IMR-90 (cell line): Measurements from ENCODE around the gene HYAL3. TPM values are rescaled to one million over a fixed set of nuclear protein-coding genes. Genes with fewer than 3 reads are reported as not detected.
"Not testable (repeated sequence)": the region's sequence is repeated elsewhere in the genome, so short reads cannot be mapped to it uniquely, and the experiment has no call there.

ENCODE experiments used
- ATAC-seq: fragments of 200-7000 bp; cut with Tn5 transposase; 2 replicates; pipeline ENCODE4 v1.9.1; 2020; ENCODE audit warnings: low read depth, mild to moderate bottlenecking, moderate library complexity
- BruUV-seq: library from RNA; stranded (reverse); fragments of 400-500 nt; replicated peaks from 2 replicates; lab custom pipeline; 2021; lab: Mats Ljungman, UMichigan
- CTCF ChIA-PET: fragments of 300-600 bp; formaldehyde crosslinking; extraction: SDS; loops from one replicate; lab custom pipeline; 2021; ENCODE audit warnings: antibody characterized with exemption; lab: Yijun Ruan, JAX
- POLR2A ChIA-PET: fragments of 300-600 bp; sonication (Branson Sonifier 250); formaldehyde crosslinking; loops from one replicate; lab custom pipeline; 2022; ENCODE audit warnings: antibody characterized with exemption; ENCODE audit not compliant: unreplicated experiment; lab: Charles Lee
- DNase-seq: peaks from one replicate; pipeline ENCODE4 v3.0.0; 2013
- H2AFZ ChIP-seq: replicated peaks from 2 replicates; pipeline ENCODE3; 2013; ENCODE audit warnings: low read length, mild to moderate bottlenecking; ENCODE audit not compliant: poor library complexity
- H2AK5ac ChIP-seq: 2 replicates; pipeline ENCODE4 v1.6.1; 2013; ENCODE audit warnings: low read depth, low read length, inconsistent platforms
- H2AK9ac ChIP-seq: replicated peaks from 2 replicates; pipeline ENCODE3; 2013; ENCODE audit warnings: mild to moderate bottlenecking, low read depth, low read length, moderate library complexity; ENCODE audit not compliant: poor library complexity
- H2BK120ac ChIP-seq: 2 replicates; pipeline ENCODE4 v1.6.1; 2013; ENCODE audit warnings: low read depth, low read length, inconsistent platforms
- H2BK15ac ChIP-seq: 3 replicates; pipeline ENCODE4 v1.6.1; 2013; ENCODE audit warnings: low read depth, low read length, inconsistent platforms
- H2BK20ac ChIP-seq: 2 replicates; pipeline ENCODE4 v1.6.1; 2013; ENCODE audit warnings: low read depth, mild to moderate bottlenecking, inconsistent platforms, low read length, moderate library complexity
- H2BK5ac ChIP-seq: 2 replicates; pipeline ENCODE4 v1.6.1; 2013; ENCODE audit warnings: mild to moderate bottlenecking, low read depth, low read length, inconsistent platforms; ENCODE audit not compliant: poor library complexity, severe bottlenecking
- H3K14ac ChIP-seq: replicated peaks from 2 replicates; pipeline ENCODE4 v1.6.1; 2013; ENCODE audit warnings: low read depth, low read length, inconsistent platforms
- H3K18ac ChIP-seq: 2 replicates; pipeline ENCODE4 v1.6.1; 2013; ENCODE audit warnings: low read depth, low read length, control low read depth
- H3K23ac ChIP-seq: 2 replicates; pipeline ENCODE4 v1.6.1; 2013; ENCODE audit warnings: low read depth, low read length, inconsistent platforms
- H3K27ac ChIP-seq: 2 replicates; pipeline ENCODE4 v1.5.1; 2013; ENCODE audit warnings: mild to moderate bottlenecking, control low read depth, low read length; ENCODE audit not compliant: insufficient read depth
- H3K27me3 ChIP-seq: 2 replicates; pipeline ENCODE4 v1.6.1; 2013; ENCODE audit warnings: low read length; ENCODE audit not compliant: control insufficient read depth, insufficient read depth
- H3K36me3 ChIP-seq: 2 replicates; pipeline ENCODE4 v1.6.1; 2013; ENCODE audit warnings: low read length, mixed read lengths; ENCODE audit not compliant: control insufficient read depth, insufficient read depth
- H3K4ac ChIP-seq: 2 replicates; pipeline ENCODE4 v1.6.1; 2013; ENCODE audit warnings: low read depth, low read length, inconsistent platforms
- H3K4me1 ChIP-seq: 2 replicates; pipeline ENCODE4 v1.6.1; 2013; ENCODE audit warnings: low read length, mixed read lengths; ENCODE audit not compliant: control insufficient read depth, insufficient read depth
- H3K4me2 ChIP-seq: 2 replicates; pipeline ENCODE4 v1.6.1; 2013; ENCODE audit warnings: low read depth, mild to moderate bottlenecking, control low read depth, low read length, moderate library complexity
- H3K4me3 ChIP-seq: 2 replicates; pipeline ENCODE4 v1.5.1; 2013; ENCODE audit warnings: low read depth, mild to moderate bottlenecking, control low read depth, low read length, moderate library complexity; ENCODE audit not compliant: insufficient read depth
- H3K56ac ChIP-seq: 2 replicates; pipeline ENCODE4 v1.6.1; 2013; ENCODE audit warnings: low read length, inconsistent platforms; ENCODE audit not compliant: insufficient read depth; ENCODE audit errors: extremely low read depth
- H3K79me1 ChIP-seq, 2 experiments: 2 replicates each; pipeline ENCODE4 v1.6.1; 2013; ENCODE audit warnings: low read length in 2 of 2, inconsistent platforms in 1 of 2, low read depth in 1 of 2
- H3K9ac ChIP-seq: 2 replicates; pipeline ENCODE4 v1.6.1; 2013; ENCODE audit warnings: low read depth, low read length, control low read depth
- H3K9me1 ChIP-seq: 2 replicates; pipeline ENCODE4 v1.6.1; 2013; ENCODE audit warnings: low read length, inconsistent platforms; ENCODE audit not compliant: insufficient read depth
- H3K9me3 ChIP-seq: 2 replicates; pipeline ENCODE4 v1.6.1; 2013; ENCODE audit warnings: low read length; ENCODE audit not compliant: control insufficient read depth, insufficient read depth
- H4K20me1 ChIP-seq: 2 replicates; pipeline ENCODE4 v1.6.1; 2013; ENCODE audit warnings: low read length, inconsistent platforms; ENCODE audit not compliant: insufficient read depth
- H4K5ac ChIP-seq: 2 replicates; pipeline ENCODE4 v1.6.1; 2013; ENCODE audit warnings: mild to moderate bottlenecking, low read depth, low read length, control low read depth
- H4K8ac ChIP-seq, 2 experiments: 2 replicates each; pipeline ENCODE4 v1.6.1; 2013; ENCODE audit warnings: low read depth in 2 of 2, low read length in 2 of 2, control low read depth in 1 of 2, inconsistent platforms in 1 of 2
- H4K91ac ChIP-seq: 2 replicates; pipeline ENCODE4 v1.6.1; 2013; ENCODE audit warnings: low read depth, low read length, inconsistent platforms; ENCODE audit not compliant: insufficient read depth
- POLR2A ChIP-seq: IDR thresholded peaks from 2 replicates; pipeline ENCODE4 v1.6.1; 2012; ENCODE audit warnings: mild to moderate bottlenecking, low read depth, low read length
- RCOR1 ChIP-seq: IDR thresholded peaks from 2 replicates; pipeline ENCODE4 v1.6.1; 2012; ENCODE audit warnings: mild to moderate bottlenecking, low read length, improper control_type of control experiment; ENCODE audit not compliant: insufficient replicate concordance
- WGBS, 2 experiments: methylation state at CpG; one replicate each; pipeline versions ENCODE4 v1.1.5 to v1.1.7; 2013; ENCODE audit warnings: missing lambda C conversion rate in 2 of 2; ENCODE audit not compliant: insufficient read length in 1 of 2; ENCODE audit errors: extremely low coverage in 2 of 2; 5-methylcytosine and 5-hydroxymethylcytosine counted together
- dilution Hi-C: fragments of 300-500 bp; cut with HindIII; formaldehyde crosslinking; loops from one replicate; pipeline ENCODE4 v1.14.3; 2018; ENCODE audit warnings: low sequenced_read_pairs; ENCODE audit not compliant: unreplicated experiment
- in situ Hi-C: fragments of 300-500 bp; cut with MboI; formaldehyde crosslinking; loops from 3 replicates; pipeline ENCODE4 v1.14.3; 2019; ENCODE audit warnings: low sequenced_read_pairs, inconsistent platforms, mixed read lengths
- intact Hi-C: fragments of 100-400 bp; cut with micrococcal nuclease; formaldehyde crosslinking; loops from 2 replicates; pipeline ENCODE4 v1.10.0; 2022
- polyA plus RNA-seq, 3 experiments: library from polyadenylated mRNA; depleted of rRNA; stranded (reverse); fragments of >200 nt; gene quantifications; 2 replicates each; pipeline ENCODE4 v1.2.3, GENCODE V29; 2012; ENCODE audit warnings: low replicate concordance in 1 of 3
- total RNA-seq: library from RNA; depleted of rRNA; stranded (reverse); fragments of >200 nt; gene quantifications from 2 replicates; pipeline ENCODE4 v1.2.3, GENCODE V29; 2012

The HYAL3 gene
- total and polyA plus RNA-seq, 2 of the 4 experiments (the other 2 are of a cell fraction), result 2.7 to 5.7 TPM

GRCh38 chr3:50286322-50287227, 12.6 kb downstream of the HYAL3 start:
- Histone ChIP-seq H3K9me3 (no peaks in the 10 kb centered on the region), H2AFZ (no peak overlapping the region), H2BK120ac (no peak overlapping the region), H3K4ac (no peak overlapping the region), H2AK9ac (no peak overlapping the region), H3K4me1 (peaks cover 3% of the 10 kb centered on the region), H3K4me2 (no peak overlapping the region), H3K9me1 (no peaks in the 10 kb centered on the region; the same call in 1 of the 2 replicates), H3K9ac (no peak overlapping the region), H3K14ac (no peak overlapping the region), H4K8ac (no peak overlapping the region), H4K20me1 (no peaks in the 10 kb centered on the region; the same call in 1 of the 2 replicates), H2AK5ac (no peak overlapping the region), H3K27me3 (no peaks in the 10 kb centered on the region), H4K91ac (no peak overlapping the region), H3K36me3 (peaks cover 34% of the 10 kb centered on the region), H3K23ac (no peak overlapping the region), H3K56ac (no peak overlapping the region), H2BK15ac (no peak overlapping the region), H2BK20ac (no peak overlapping the region), H3K27ac (no peak overlapping the region), H4K5ac (no peak overlapping the region), H2BK5ac (no peak overlapping the region), H3K4me3 (no peak overlapping the region), H3K18ac (no peak overlapping the region), H3K79me1 (peaks cover 12 to 24% of the 10 kb centered on the region in 2 experiments)
- DNase-seq, result no peak
- ChIA-PET CTCF (no interaction called here), POLR2A (no interaction called here)
- in situ Hi-C loops, result no loop called here
- intact Hi-C loops, result no loop called here
- ATAC-seq, result no peak
- dilution Hi-C loops, result no loop called here
- BruUV-seq, result no TSS peak
- 94% methylated on average over 12 of the region's 28 CpGs; no CpG with 5 or more reads in 1 of the 2 experiments for WGBS, 2 experiments
- TF ChIP-seq RCOR1 (no peak), POLR2A (no peak)

- H3K27ac ChIP-seq, H3K4me1 ChIP-seq, ATAC-seq, H3K23ac ChIP-seq, H2AK9ac ChIP-seq, H4K8ac ChIP-seq, CTCF ChIA-PET, H3K4me2 ChIP-seq, H2BK120ac ChIP-seq, in situ Hi-C loops, H2BK15ac ChIP-seq, H3K79me1 ChIP-seq, H3K4ac ChIP-seq, H3K9me1 ChIP-seq, H3K56ac ChIP-seq, DNase-seq, H2BK20ac ChIP-seq, H4K20me1 ChIP-seq, H2AFZ ChIP-seq, intact Hi-C loops, H2BK5ac ChIP-seq, H3K4me3 ChIP-seq, H3K27me3 ChIP-seq, H3K9me3 ChIP-seq, BruUV-seq, POLR2A ChIA-PET, H4K5ac ChIP-seq, H3K9ac ChIP-seq, H4K91ac ChIP-seq, dilution Hi-C loops, H2AK5ac ChIP-seq, H3K14ac ChIP-seq, H3K18ac ChIP-seq: not testable (repeated sequence)
- WGBS, 2 experiments, result 100% methylated on average over 1 of the region's 6 CpGs; no CpG with 5 or more reads in 1 of the 2 experiments
- peaks cover 25% of the 10 kb centered on the region; the same call in 1 of the 2 replicates for H3K36me3 ChIP-seq
Measured at GRCh38 chr3:50284121-50284520, 15.1 kb downstream of the HYAL3 start.
